Adrenal gland (tissue), 5 donors: ENCODE results near the gene SDR39U1.

Experiments used
- CTCF ChIP-seq, 6 experiments: fragments of 450-650 bp in 4 of 6; fragments of 200-600 bp in 2 of 6; sonication (generic) in 1 of 6; IDR thresholded peaks; 1 replicate in 5 of 6; 2 replicates in 1 of 6; pipeline versions ENCODE4 v1.5.1 to v1.8.0; 2016 to 2021; ENCODE audit warnings: antibody characterized with exemption in 6 of 6, mild to moderate bottlenecking in 2 of 6, moderate library complexity in 1 of 6
- POLR2A ChIP-seq, 2 donors: fragments of 450-650 bp; IDR thresholded peaks; one replicate each; pipeline ENCODE4 v1.6.1; 2017; ENCODE audit warnings: antibody characterized with exemption in 2 of 2, mild to moderate bottlenecking in 2 of 2, moderate library complexity in 1 of 2
- donor health status: DM: no; HTN: no; CAD: no.

GRCh38 chr14:24392325-24393091 lies 50.1 kb downstream of the SDR39U1 start:
- TF ChIP-seq CTCF (IDR thresholded peaks at IDR 0.05) (no peak), POLR2A (IDR thresholded peaks at IDR 0.05) (no peak)
